H1 (cell line): ENCODE results near the gene NYAP2. TPM values are rescaled to one million over a fixed set of nuclear protein-coding genes. Genes with fewer than 3 reads are reported as not detected.
A peak's percentile ranks its signal among the peaks of the same experiment; 100 is the strongest.

ENCODE experiments used
- CTCF ChIA-PET: fragments of 300-600 bp; sonication (Branson Sonifier 250); formaldehyde crosslinking; loops from one replicate; lab custom pipeline; 2021; ENCODE audit not compliant: partially characterized antibody; lab: Charles Lee
- POLR2A ChIA-PET: fragments of 300-600 bp; sonication (Branson Sonifier 250); formaldehyde crosslinking; loops from one replicate; lab custom pipeline; 2021; ENCODE audit warnings: inconsistent platforms; ENCODE audit not compliant: partially characterized antibody; lab: Charles Lee
- DNase-seq, 2 experiments: peaks; one replicate each; pipeline versions ENCODE4 v3.0.0 to v3.0.0-alpha.2; 2010 to 2022; ENCODE audit warnings: low spot score in 2 of 2, low read depth in 1 of 2, mixed read lengths in 1 of 2
- FAIRE-seq: peaks from 2 replicates; lab custom pipeline; 2011; peaks lifted over from hg19 to GRCh38; lab: Jason Lieb, UNC
- H2AFZ ChIP-seq: 2 replicates; pipeline ENCODE4 v1.8.1; 2012; ENCODE audit warnings: low read length, inconsistent platforms
- H2AK5ac ChIP-seq: 2 replicates; pipeline ENCODE4 v1.6.1; 2013; ENCODE audit warnings: low read depth, low read length
- H2BK120ac ChIP-seq: replicated peaks from 2 replicates; pipeline ENCODE3; 2013; ENCODE audit warnings: low read depth, low read length, inconsistent platforms
- H2BK12ac ChIP-seq: 2 replicates; pipeline ENCODE4 v1.6.1; 2013; ENCODE audit warnings: low read depth, low read length
- H2BK15ac ChIP-seq: 2 replicates; pipeline ENCODE4 v1.6.1; 2013; ENCODE audit warnings: low read length
- H2BK20ac ChIP-seq: 2 replicates; pipeline ENCODE4 v1.6.1; 2013; ENCODE audit warnings: low read length
- H2BK5ac ChIP-seq: 2 replicates; pipeline ENCODE4 v1.6.1; 2013; ENCODE audit warnings: low read depth, low read length
- H3K14ac ChIP-seq: 2 replicates; pipeline ENCODE4 v1.6.1; 2013; ENCODE audit warnings: inconsistent platforms; ENCODE audit not compliant: insufficient read length
- H3K18ac ChIP-seq: 2 replicates; pipeline ENCODE4 v1.6.1; 2013; ENCODE audit warnings: low read length; ENCODE audit errors: extremely low read depth
- H3K23ac ChIP-seq: 2 replicates; pipeline ENCODE4 v1.6.1; 2013; ENCODE audit warnings: inconsistent platforms; ENCODE audit not compliant: insufficient read length
- H3K23me2 ChIP-seq: 2 replicates; pipeline ENCODE4 v1.6.1; 2013; ENCODE audit warnings: low read depth, low read length
- H3K27ac ChIP-seq: 2 replicates; pipeline ENCODE4 v1.6.1; 2011; ENCODE audit warnings: low read depth, low read length, inconsistent platforms
- H3K27me3 ChIP-seq, 4 experiments: replicated peaks in 1 of 4; 1 replicate in 1 of 4; 2 replicates in 3 of 4; pipeline versions ENCODE4 v1.6.1 to v1.8.1; 2011 to 2013; ENCODE audit warnings: low read length in 3 of 4, mild to moderate bottlenecking in 3 of 4, inconsistent platforms in 2 of 4, mixed read lengths in 2 of 4, moderate library complexity in 1 of 4; ENCODE audit not compliant: control insufficient read depth in 3 of 4, insufficient read depth in 3 of 4; ENCODE audit errors: extremely low read depth in 1 of 4
- H3K36me3 ChIP-seq, 4 experiments: 2 replicates each; pipeline versions ENCODE4 v1.6.1 to v1.8.1; 2011 to 2013; ENCODE audit warnings: mild to moderate bottlenecking in 4 of 4, low read length in 3 of 4, moderate library complexity in 2 of 4, control low read depth in 1 of 4, inconsistent platforms in 1 of 4; ENCODE audit not compliant: insufficient read depth in 4 of 4, control insufficient read depth in 2 of 4
- H3K4ac ChIP-seq: replicated peaks from 2 replicates; pipeline ENCODE3; 2013; ENCODE audit warnings: low read length, low read depth, mixed read lengths, inconsistent platforms; ENCODE audit not compliant: insufficient read length
- H3K4me1 ChIP-seq, 4 experiments: replicated peaks in 1 of 4; 1 replicate in 1 of 4; 2 replicates in 3 of 4; pipeline versions ENCODE4 v1.6.1 to v1.8.1; 2011 to 2013; ENCODE audit warnings: low read length in 3 of 4, inconsistent platforms in 2 of 4, mixed read lengths in 1 of 4; ENCODE audit not compliant: insufficient read depth in 4 of 4, control insufficient read depth in 3 of 4
- H3K4me2 ChIP-seq, 2 experiments: 2 replicates each; pipeline versions ENCODE4 v1.6.1 to v1.8.1; 2011 to 2013; ENCODE audit warnings: low read depth in 2 of 2, low read length in 2 of 2, control low read depth in 1 of 2, inconsistent platforms in 1 of 2, mild to moderate bottlenecking in 1 of 2; ENCODE audit not compliant: insufficient read depth in 1 of 2
- H3K4me3 ChIP-seq, 4 experiments: fragments of 200-600, 300-600 bp in 1 of 4; sonication (generic), shearing (Covaris generic), sonication (Bioruptor Twin) in 1 of 4; 2 replicates each; pipeline versions ENCODE4 v1.5.1 to v1.8.1; 2011 to 2016; ENCODE audit warnings: low read length in 4 of 4, low read depth in 3 of 4, control low read depth in 2 of 4, inconsistent platforms in 2 of 4, mild to moderate bottlenecking in 2 of 4, mixed read lengths in 1 of 4, moderate library complexity in 1 of 4; ENCODE audit not compliant: insufficient read depth in 2 of 4; ENCODE audit errors: extremely low read depth in 1 of 4
- H3K56ac ChIP-seq: replicated peaks from 2 replicates; pipeline ENCODE3; 2013; ENCODE audit warnings: low read depth, mild to moderate bottlenecking, mixed read lengths, low read length, inconsistent platforms; ENCODE audit not compliant: insufficient read length
- H3K79me1 ChIP-seq: 2 replicates; pipeline ENCODE4 v1.6.1; 2013; ENCODE audit warnings: low read depth, low read length, control low read depth
- H3K79me2 ChIP-seq, 2 experiments: 2 replicates each; pipeline versions ENCODE4 v1.6.1 to v1.8.1; 2012 to 2013; ENCODE audit warnings: low read length in 2 of 2, mild to moderate bottlenecking in 2 of 2, inconsistent platforms in 1 of 2; ENCODE audit not compliant: insufficient read depth in 2 of 2, control insufficient read depth in 1 of 2
- H3K9ac ChIP-seq, 4 experiments: replicated peaks in 1 of 4; 1 replicate in 1 of 4; 2 replicates in 3 of 4; pipeline versions ENCODE4 v1.6.1 to v1.8.1; 2011 to 2013; ENCODE audit warnings: low read depth in 3 of 4, low read length in 3 of 4, control low read depth in 2 of 4, mild to moderate bottlenecking in 2 of 4, moderate library complexity in 2 of 4, inconsistent platforms in 1 of 4; ENCODE audit errors: extremely low read depth in 1 of 4
- H3K9me3 ChIP-seq, 2 experiments: 2 replicates each; pipeline versions ENCODE4 v1.6.1 to v1.8.1; 2012 to 2013; ENCODE audit warnings: mild to moderate bottlenecking in 2 of 2, moderate library complexity in 2 of 2, control low read depth in 1 of 2, inconsistent platforms in 1 of 2, low read depth in 1 of 2, low read length in 1 of 2, mixed read lengths in 1 of 2; ENCODE audit not compliant: insufficient read depth in 2 of 2
- H4K20me1 ChIP-seq, 2 experiments: replicated peaks in 1 of 2; 2 replicates each; pipeline versions ENCODE3 to v1.8.1; 2011 to 2013; ENCODE audit warnings: inconsistent platforms in 2 of 2, low read length in 2 of 2, mild to moderate bottlenecking in 1 of 2; ENCODE audit not compliant: insufficient read depth in 2 of 2, control insufficient read depth in 1 of 2
- H4K5ac ChIP-seq: 2 replicates; pipeline ENCODE4 v1.6.1; 2013; ENCODE audit warnings: low read length, low read depth, mixed read lengths, inconsistent platforms; ENCODE audit not compliant: insufficient read length
- H4K8ac ChIP-seq: 2 replicates; pipeline ENCODE4 v1.8.0; 2013; ENCODE audit warnings: mild to moderate bottlenecking, moderate library complexity, low read length, inconsistent platforms; ENCODE audit not compliant: insufficient read depth; ENCODE audit errors: extremely low read depth
- H4K91ac ChIP-seq: replicated peaks from 2 replicates; pipeline ENCODE3; 2013; ENCODE audit warnings: low read length, mixed read lengths, inconsistent platforms; ENCODE audit not compliant: insufficient read length
- ASH2L ChIP-seq: fragments of 200-600, 300-600 bp; sonication (generic); IDR thresholded peaks from one replicate; pipeline ENCODE4 v1.7.1; 2017; ENCODE audit warnings: low read length
- ATF2 ChIP-seq: IDR thresholded peaks from 2 replicates; pipeline ENCODE4 v1.6.1; 2012; ENCODE audit warnings: low read length, inconsistent platforms
- CTBP2 ChIP-seq: IDR thresholded peaks from 2 replicates; pipeline ENCODE4 v1.7.0; 2011; ENCODE audit warnings: borderline replicate concordance, mild to moderate bottlenecking, moderate library complexity, mixed read lengths, low read length; ENCODE audit not compliant: insufficient read depth, insufficient read length
- JUN ChIP-seq: IDR thresholded peaks from 2 replicates; pipeline ENCODE4 v1.6.1; 2011; ENCODE audit warnings: low read depth, mild to moderate bottlenecking, improper control_type of control experiment, low read length
- JUND ChIP-seq: IDR thresholded peaks from 2 replicates; pipeline ENCODE4 v1.6.1; 2011; ENCODE audit warnings: mild to moderate bottlenecking, improper control_type of control experiment, low read length
- KDM4A ChIP-seq: IDR thresholded peaks from one replicate; pipeline ENCODE4 v1.7.1; 2012; ENCODE audit warnings: low read depth, mild to moderate bottlenecking, moderate library complexity, low read length, inconsistent platforms; ENCODE audit not compliant: severe bottlenecking
- KDM5A ChIP-seq: fragments of 200-600 bp; IDR thresholded peaks from 2 replicates; pipeline ENCODE4 v1.7.1; 2012; ENCODE audit warnings: mild to moderate bottlenecking, low read length, inconsistent platforms, mixed read lengths
- NANOG ChIP-seq: IDR thresholded peaks from 2 replicates; pipeline ENCODE4 v1.6.1; 2011; ENCODE audit warnings: low read length, low read depth, mild to moderate bottlenecking, inconsistent platforms; ENCODE audit not compliant: insufficient read depth, poor library complexity, severe bottlenecking
- NRF1 ChIP-seq: IDR thresholded peaks from 2 replicates; pipeline ENCODE4 v1.6.1; 2011; ENCODE audit warnings: mild to moderate bottlenecking, low read depth, low read length, improper control_type of control experiment
- RFX5 ChIP-seq: IDR thresholded peaks from 2 replicates; pipeline ENCODE4 v1.6.1; 2011; ENCODE audit warnings: low read depth, low read length, improper control_type of control experiment, borderline replicate concordance
- SAP30 ChIP-seq: fragments of 300-600 bp; sonication (generic); IDR thresholded peaks from 2 replicates; pipeline ENCODE4 v1.7.1; 2012; ENCODE audit warnings: low read length, moderate library complexity, mild to moderate bottlenecking, inconsistent platforms; ENCODE audit not compliant: insufficient read depth, insufficient replicate concordance
- TAF1 ChIP-seq: IDR thresholded peaks from 2 replicates; pipeline ENCODE4 v1.6.1; 2011; ENCODE audit warnings: mild to moderate bottlenecking, low read depth, low read length
- WGBS, 2 experiments: shearing (Covaris generic) in 1 of 2; methylation state at CpG; one replicate each; pipeline versions ENCODE4 v1.1.6 to v1.1.7; 2013 to 2015; ENCODE audit warnings: low lambda C conversion rate in 2 of 2, mixed read lengths in 2 of 2, inconsistent platforms in 1 of 2, low coverage in 1 of 2, missing lambda C conversion rate in 1 of 2; ENCODE audit not compliant: insufficient replicate concordance in 2 of 2, insufficient coverage in 1 of 2, insufficient read length in 1 of 2; ENCODE audit errors: extremely low coverage in 1 of 2, missing lambda C conversion rate in 1 of 2; 5-methylcytosine and 5-hydroxymethylcytosine counted together
- polyA plus RNA-seq, 7 experiments: library from polyadenylated mRNA; depleted of rRNA in 3 of 7; stranded (reverse) in 5 of 7; unstranded in 2 of 7; fragments of >200 nt in 5 of 7; fragments of 200-250 nt in 2 of 7; gene quantifications; 1 replicate in 5 of 7; 2 replicates in 1 of 7; 4 replicates in 1 of 7; pipeline versions ENCODE4 v1.2.1 to v1.2.3, GENCODE V29; 2011 to 2013; ENCODE audit warnings: missing spikeins in 2 of 7, mixed read lengths in 2 of 7
- total RNA-seq: library from RNA; stranded (reverse); fragmentation: NEBNext Ultra II Directional; extraction: Animal tissue kit (Norgen Biotek cat#: 25700); gene quantifications from 2 replicates; pipeline ENCODE4 v1.2.1, GENCODE V29; 2021

The NYAP2 gene
- total and polyA plus RNA-seq, 2 of the 8 experiments (the other 6 are each of a cell fraction or from before 2014, with no cell fraction given) = not detected

GRCh38 chr2:225463449-225463848, 63.9 kb downstream of the NYAP2 start:
- peaks cover 0 to 14% (median 10%) of the 10 kb centered on the region in 4 experiments; a peak in 6 of 7 replicates for H3K4me1 ChIP-seq
- 0 out of 2 replicates have a peak overlapping the region, but pooled peaks have one; percentile 62 for H2BK12ac ChIP-seq
- H2AK5ac ChIP-seq = no peak overlapping the region
- DNase-seq = no peak
- no peak overlapping the region; the same call in 1 of the 2 replicates for H2BK20ac ChIP-seq
- H2BK5ac ChIP-seq = no peak overlapping the region
- H3K4me3 ChIP-seq = no peak overlapping the region
- H3K23me2 ChIP-seq = no peaks in the 10 kb centered on the region
- H2BK15ac ChIP-seq = no peak overlapping the region
- H2BK120ac ChIP-seq = no peak overlapping the region
- no peak overlapping the region for H3K18ac ChIP-seq
- H3K23ac ChIP-seq = no peak overlapping the region
- no peak overlapping the region for H3K27ac ChIP-seq
- H4K5ac ChIP-seq = no peak overlapping the region
- ChIA-PET POLR2A (no interaction called here), CTCF (no interaction called here)
- H2AFZ ChIP-seq = 0 out of 2 replicates have a peak overlapping the region, but pooled peaks have one; percentile 18
- FAIRE-seq = no peak
- no peak overlapping the region for H3K4me2 ChIP-seq
- no peaks in the 10 kb centered on the region for H3K79me1 ChIP-seq
- H3K9me3 ChIP-seq = no peaks in the 10 kb centered on the region
- no peak overlapping the region for H3K56ac ChIP-seq
- no peaks in the 10 kb centered on the region; a peak in 2 of 7 replicates for H3K27me3 ChIP-seq
- no peak overlapping the region for H3K9ac ChIP-seq
- H3K14ac ChIP-seq = no peak overlapping the region
- no peak overlapping the region for H4K91ac ChIP-seq
- no peaks in the 10 kb centered on the region for H3K36me3 ChIP-seq
- 90% methylated on average over 1 of the region's 1 CpG; no CpG with 5 or more reads in 1 of the 2 experiments for WGBS, 2 experiments
- H4K8ac ChIP-seq = no peak overlapping the region
- H4K20me1 ChIP-seq = no peaks in the 10 kb centered on the region
- no peaks in the 10 kb centered on the region for H3K79me2 ChIP-seq
- no peak overlapping the region for H3K4ac ChIP-seq
- no peak for TF ChIP-seq JUN
- TF ChIP-seq RFX5 = no peak
- TF ChIP-seq NRF1 = no peak
- TF ChIP-seq SAP30 = no peak
- no peak for TF ChIP-seq ATF2
- TF ChIP-seq ASH2L = no peak
- TF ChIP-seq KDM5A = no peak
- no peak for TF ChIP-seq CTBP2
- TF ChIP-seq NANOG = no peak
- TF ChIP-seq JUND = no peak
- no peak for TF ChIP-seq KDM4A
- no peak for TF ChIP-seq TAF1
